Inferior parietal cortex (tissue), 1 donor: ENCODE measurements around the gene ULBP1.
A peak's percentile ranks its signal among the peaks of the same experiment; 100 is the strongest.
"Not testable (repeated sequence)": the region's sequence is repeated elsewhere in the genome, so short reads cannot be mapped to it uniquely, and the experiment has no call there.

Experiments used
- DNase-seq: peaks from one replicate; pipeline ENCODE4 v3.0.0-alpha.2; 2016; ENCODE audit errors: extremely low spot score

The ULBP1 gene, protein sequence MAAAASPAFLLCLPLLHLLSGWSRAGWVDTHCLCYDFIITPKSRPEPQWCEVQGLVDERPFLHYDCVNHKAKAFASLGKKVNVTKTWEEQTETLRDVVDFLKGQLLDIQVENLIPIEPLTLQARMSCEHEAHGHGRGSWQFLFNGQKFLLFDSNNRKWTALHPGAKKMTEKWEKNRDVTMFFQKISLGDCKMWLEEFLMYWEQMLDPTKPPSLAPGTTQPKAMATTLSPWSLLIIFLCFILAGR

GRCh38 chr6:149963462-149964307 is at the start of gene ULBP1:
Gene ULBP1, plus strand, starts transcription at chr6:149963943. Its CDS starts 107 bp downstream, at chr6:149964050.
- peak; percentile 13 for DNase-seq

- DNase-seq = no peak
Observed at GRCh38 chr6:149915970-149916865, 47.5 kb upstream of the ULBP1 start.

DNA sequence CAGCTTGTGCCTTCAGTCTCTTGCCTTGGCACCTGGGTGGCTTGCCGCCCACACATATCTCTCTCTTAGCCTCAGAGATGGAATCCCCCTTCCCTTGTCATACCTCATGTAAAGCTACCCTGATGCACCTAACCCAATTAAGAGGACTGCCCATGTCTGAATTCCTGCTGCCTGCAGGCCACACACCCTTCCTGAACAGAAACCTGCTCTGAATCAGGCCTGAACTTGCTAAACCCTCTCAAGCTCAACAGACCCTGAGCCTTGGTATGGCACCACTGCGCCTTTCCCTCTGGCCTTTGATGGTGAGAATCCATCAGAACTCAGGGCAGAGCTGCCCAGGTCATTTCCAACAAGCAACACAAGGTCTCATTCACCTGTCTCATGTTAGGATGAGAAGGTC is 46.1 kb upstream of the ULBP1 start:
- DNase-seq = no peak

GRCh38 chr6:149918151-149918905 is 45.4 kb upstream of the ULBP1 start:
- DNase-seq = no peak

DNA sequence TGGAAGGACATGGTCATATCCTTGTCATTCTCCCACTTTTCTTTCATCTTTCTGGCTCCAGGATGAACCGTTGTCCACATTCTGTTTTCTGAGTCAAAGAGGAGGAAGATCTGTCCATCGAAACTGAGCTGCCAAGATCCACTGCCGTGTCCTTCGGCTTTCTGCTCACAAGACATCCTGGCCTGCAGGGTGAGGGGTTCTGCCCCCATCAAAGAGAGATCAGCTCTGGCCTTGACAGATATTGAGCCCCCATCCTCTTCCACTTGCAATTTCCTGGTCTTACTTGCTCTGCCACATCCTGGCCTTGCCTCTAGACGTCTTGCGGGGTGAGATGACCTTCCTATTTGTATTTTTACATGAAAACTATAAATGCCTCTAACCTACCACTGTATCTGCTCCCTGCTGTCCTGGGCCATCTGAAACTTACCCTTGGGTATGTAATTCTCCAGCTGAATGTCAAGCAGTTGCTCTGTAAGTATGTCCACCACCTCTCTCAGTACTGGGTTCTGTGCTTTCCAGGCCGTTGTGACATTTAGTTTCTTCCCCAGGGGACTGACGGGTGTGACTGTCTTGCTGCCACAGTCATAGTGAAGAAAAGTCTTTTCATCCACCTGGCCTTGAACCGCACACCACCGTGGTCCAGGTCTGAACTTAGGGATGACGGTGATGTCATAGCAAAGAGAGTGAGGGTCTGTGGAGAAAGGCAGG is 44.5 kb upstream of the ULBP1 start:
- not testable (repeated sequence) for DNase-seq

DNA sequence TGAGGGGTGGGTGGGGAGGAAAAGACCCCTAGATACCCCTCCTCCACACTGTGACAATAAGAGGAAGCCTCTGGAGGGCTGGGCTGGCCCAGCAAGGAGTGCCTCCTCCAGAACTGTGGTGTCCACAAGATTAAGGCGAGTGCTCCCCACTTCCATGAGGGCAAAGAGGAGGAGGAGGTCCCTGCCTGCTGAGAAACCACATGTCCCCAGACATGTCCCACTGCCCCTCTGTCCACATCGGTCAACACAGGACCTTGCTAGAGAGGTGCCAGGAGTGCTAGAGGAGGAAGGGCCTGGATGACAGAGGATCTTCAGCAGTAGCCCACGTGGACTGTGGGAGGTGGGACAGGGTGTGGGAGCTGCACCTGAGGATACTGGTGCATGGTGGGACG is 43.9 kb upstream of the ULBP1 start:
- DNase-seq = no peak

DNA sequence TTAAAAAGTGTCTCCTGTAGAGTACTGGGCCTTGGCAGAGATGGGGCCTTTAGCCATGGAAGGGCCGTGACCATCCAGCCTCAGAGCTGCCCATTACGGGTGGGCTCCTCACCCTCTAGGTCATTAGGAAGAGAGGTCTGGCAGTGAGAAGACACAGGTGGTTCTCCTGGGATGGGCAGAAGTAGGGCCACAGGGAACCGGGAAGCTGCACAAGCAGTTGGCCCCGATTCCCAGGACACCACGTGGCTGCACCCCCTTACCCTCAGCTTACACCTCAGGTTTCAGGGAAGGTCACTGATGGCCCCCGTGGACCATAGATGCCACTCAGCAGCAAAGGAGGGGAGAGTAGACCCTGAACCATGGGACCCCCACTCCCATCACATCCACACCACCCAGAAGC is 42.4 kb upstream of the ULBP1 start:
- no peak for DNase-seq

DNA sequence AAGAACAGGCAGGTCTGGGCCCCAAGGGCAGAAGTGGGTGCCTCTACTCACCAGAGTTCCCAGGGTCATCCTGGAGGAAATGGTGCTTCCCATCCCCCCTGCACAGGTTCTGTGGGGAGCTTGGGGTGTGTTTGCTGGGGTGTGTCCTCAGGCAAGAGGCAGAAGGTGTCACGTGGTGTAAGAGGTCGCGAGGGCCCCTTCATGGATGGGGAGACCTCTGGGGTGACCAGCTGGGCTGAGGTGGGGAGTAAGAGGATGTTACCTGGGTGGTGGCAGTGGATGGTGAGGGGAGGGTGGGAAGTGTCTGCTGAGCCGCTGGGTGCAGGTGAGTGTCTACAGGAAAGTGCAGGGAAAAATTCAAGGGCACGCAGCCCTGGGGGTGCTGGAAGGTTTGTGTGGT is 41.7 kb upstream of the ULBP1 start:
- not testable (repeated sequence) for DNase-seq

DNA sequence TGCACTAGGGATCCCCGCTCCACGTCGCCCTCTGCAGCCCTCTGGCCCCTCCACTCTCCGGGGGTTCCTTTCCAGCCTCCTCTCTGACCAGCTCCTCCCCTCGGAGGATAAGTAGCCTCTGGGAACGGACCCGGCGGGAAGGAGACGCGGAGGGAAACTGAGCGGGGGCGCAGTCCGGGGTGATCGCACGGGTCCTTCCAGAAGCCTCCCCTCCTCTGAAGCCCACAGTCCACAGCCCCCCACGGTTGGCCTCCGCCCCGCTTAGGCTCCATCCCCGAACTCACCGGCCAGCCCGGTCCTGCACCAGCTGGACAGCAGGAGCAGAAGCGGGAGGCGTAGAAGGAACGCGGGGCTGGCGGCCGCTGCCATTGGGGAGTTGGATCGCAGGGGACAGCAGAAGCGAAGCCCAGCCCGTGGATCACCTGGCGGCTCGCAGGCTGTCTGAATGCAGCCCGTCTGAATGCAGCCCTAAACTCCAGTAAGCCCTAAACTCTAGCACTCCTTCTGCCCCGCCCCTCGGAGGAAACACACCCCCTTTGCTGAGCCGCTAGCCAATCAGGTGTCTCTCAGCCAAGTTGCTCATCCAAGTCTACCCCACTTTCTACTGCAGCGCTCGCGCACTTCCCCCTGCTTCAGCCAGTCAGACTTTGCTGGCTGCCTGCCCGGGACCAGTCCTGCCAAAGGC is 41.0 kb upstream of the ULBP1 start, which contains the start of gene RAET1G:
RAET1G (minus strand) TSS at position 480 of the 685 bp plus-strand sequence; CDS start at position 369, 111 bp downstream.
- peak; percentile 62 for DNase-seq

- no peak for DNase-seq
Observed at GRCh38 chr6:149923327-149923986, 40.3 kb upstream of the ULBP1 start.

DNA sequence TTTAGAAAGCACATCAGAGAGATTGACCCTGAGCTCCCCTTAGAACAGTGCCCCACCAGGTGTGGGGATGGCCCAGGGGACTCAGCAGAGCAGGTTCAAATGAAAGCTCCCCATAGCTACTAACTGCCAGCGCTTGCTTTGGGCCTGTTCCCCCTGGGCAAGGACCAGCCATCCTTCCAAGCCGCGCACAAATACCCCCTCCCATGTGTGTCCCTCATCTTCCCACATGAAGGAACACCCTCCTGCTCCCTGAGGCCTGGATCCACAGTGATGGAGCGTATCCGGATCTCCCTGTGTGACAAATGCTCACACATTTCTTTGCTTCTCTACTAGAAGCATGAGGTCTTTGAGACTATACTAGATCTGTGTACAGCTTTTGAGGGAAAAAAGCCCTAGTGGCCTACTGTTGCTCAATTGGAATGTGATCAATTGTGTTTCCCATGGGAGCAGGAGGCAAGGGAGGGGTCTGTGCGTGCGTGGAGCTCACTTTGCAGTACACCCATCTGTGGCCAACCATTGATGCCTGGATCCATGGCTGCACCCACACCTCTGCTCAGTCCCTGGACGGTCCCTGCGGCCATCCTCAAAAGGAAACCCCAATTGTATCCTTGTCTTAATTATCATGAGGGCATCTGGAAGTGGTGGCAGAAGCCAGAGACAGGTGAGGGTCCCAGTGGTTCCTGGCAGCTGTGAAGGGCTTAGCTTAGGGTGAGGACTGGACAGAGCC is 39.4 kb upstream of the ULBP1 start:
- DNase-seq = no peak

GRCh38 chr6:149924933-149925252 is 38.9 kb upstream of the ULBP1 start:
- DNase-seq = no peak

DNA sequence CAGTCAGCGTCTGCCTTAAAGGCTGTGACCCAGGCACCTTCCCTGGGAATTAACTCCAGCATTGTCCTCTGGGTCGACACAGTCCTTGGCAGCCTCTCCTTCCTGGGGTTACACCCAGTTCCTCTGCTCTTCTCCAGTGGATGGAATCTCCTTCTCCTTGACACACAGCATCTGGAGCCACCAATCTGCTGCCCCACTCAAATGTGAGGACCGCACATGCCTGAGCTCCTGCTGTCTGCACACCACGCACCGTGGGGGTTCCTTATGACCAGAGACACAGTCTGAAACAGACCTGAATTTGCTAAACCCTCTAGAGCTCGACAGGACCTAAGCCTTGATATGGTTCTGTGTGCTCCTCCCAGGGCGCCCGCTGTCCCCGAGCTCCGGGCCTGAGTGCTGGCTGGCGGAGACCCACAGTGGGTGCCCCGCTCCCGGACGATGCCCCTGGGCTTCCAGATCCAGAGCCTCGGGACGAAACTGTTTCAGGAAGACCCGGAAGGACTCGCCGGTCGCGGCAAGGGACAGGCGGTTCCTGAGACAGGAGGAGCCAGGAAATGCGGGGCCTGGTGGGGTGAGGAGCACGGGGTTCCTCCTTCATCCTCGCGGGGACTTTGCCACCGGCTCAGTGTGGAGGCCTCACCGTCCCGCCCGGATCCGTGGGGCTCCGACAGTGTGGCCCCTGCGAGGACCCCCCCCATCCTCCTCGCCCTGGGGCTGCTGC is 38.3 kb upstream of the ULBP1 start:
- no peak for DNase-seq

DNA sequence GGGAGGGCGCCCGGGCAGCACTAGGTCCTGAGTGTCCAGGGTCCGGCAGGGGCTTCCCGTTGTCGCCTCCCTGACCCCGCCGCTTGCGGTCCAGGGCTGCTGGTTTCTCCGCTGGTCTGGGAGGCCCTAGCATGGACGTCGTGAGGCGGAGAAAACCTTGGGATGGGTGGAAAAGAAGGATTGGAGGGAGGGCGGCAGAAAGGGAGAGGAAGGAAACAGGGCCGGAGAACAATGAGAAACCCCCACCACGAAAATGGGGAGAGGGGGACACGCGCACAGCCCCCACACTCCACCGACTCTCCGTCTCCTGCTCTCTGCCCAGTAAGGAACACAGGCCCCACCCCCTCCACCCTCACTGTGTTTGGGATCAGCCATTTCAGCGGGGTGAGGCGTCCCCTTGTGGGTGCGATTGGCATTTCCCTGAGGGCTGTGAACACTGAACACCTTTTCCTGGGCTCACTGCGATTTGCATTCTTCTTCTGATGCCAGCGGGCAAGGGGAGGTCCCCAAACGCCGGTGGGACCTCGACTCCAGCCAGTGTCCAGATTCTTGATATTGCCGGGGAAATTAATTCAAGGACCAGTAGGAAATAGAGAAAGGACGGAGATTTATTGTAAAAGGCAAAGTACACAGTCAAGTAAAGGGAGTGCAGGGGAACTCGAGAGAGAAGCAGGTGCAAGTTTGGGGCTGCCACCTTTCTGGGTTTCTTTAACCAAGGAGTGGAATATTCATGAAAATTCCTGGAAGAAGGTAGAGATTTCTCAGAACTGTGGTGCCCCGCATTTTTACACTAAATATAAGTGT is 37.6 kb upstream of the ULBP1 start:
- peak; percentile 79 for DNase-seq

GRCh38 chr6:149927025-149927424 is 36.7 kb upstream of the ULBP1 start:
- not testable (repeated sequence) for DNase-seq

DNA sequence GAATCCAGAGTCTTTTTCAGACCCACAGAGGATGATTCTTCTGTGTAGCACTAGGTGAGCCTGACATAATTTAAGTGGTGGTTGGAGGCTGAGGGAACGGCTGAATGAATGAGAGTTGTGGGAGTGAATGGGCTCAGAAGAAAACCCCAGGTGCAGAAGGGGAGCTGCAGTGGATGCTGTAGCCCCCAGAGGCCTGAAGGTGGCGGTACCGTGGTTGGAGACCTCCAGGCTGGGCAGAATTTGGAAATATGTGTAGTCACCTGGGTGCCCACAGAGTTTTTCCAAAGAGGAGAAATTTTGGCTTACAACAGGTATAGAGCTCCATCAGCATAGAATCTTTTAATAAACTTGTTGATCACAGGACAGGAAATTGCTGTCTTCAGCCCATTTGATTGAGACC is 34.3 kb upstream of the ULBP1 start:
- no peak for DNase-seq

DNA sequence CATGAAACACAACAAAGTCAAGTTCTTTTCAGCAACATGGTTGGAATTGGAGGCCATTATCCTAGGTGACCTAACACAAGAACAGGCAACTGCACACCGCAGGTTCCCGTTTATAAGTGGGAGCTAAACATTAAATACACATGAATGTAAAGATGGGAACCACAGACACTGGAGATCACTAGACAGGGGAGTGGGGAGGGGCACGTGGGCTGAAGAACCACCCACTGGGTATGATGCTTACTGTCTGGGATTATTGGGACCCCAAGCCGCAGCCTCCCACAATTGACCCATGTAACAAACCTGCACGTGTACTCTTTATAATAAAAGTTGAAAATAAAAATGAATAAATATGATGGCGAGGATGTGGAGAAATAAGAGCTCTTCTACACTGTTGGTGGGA is 32.2 kb upstream of the ULBP1 start:
- no peak for DNase-seq
